Common myeloid progenitor, CD34-positive (primary cell): Measurements from ENCODE around the gene SLC6A12.

Experiments used
- CTCF ChIA-PET: fragments of 350-600 bp; sonication (Branson Sonifier 250); formaldehyde crosslinking; loops from one replicate; lab custom pipeline; 2021; ENCODE audit warnings: antibody characterized with exemption; lab: Charles Lee
- POLR2A ChIA-PET: fragments of 350-600 bp; sonication (Branson Sonifier 250); formaldehyde crosslinking; loops from one replicate; lab custom pipeline; 2021; ENCODE audit warnings: antibody characterized with exemption; lab: Charles Lee
- DNase-seq, 3 donors: peaks; one replicate each; pipeline versions ENCODE4 v3.0.0 to v3.0.0-alpha.2; 2013
- H3K27ac ChIP-seq, 2 experiments: 1 replicate in 1 of 2; 2 replicates in 1 of 2; pipeline ENCODE4 v1.7.0; 2013; ENCODE audit warnings: inconsistent platforms in 2 of 2, low read length in 2 of 2, mild to moderate bottlenecking in 2 of 2, low read depth in 1 of 2, moderate library complexity in 1 of 2; ENCODE audit not compliant: severe bottlenecking in 2 of 2, insufficient read depth in 1 of 2, poor library complexity in 1 of 2
- H3K27me3 ChIP-seq, 5 experiments: replicated peaks in 2 of 5; 1 replicate in 3 of 5; 2 replicates in 2 of 5; pipeline versions ENCODE4 v1.6.1 to v1.7.0; 2013; ENCODE audit warnings: low read length in 4 of 5, mild to moderate bottlenecking in 2 of 5, moderate library complexity in 2 of 5, inconsistent platforms in 1 of 5; ENCODE audit not compliant: insufficient read depth in 5 of 5, control insufficient read depth in 4 of 5
- H3K36me3 ChIP-seq, 4 experiments: 1 replicate in 2 of 4; 2 replicates in 2 of 4; pipeline versions ENCODE4 v1.6.1 to v1.7.0; 2013; ENCODE audit warnings: low read length in 3 of 4, control low read depth in 1 of 4, mild to moderate bottlenecking in 1 of 4; ENCODE audit not compliant: control insufficient read depth in 4 of 4, insufficient read depth in 4 of 4
- H3K4me1 ChIP-seq, 4 experiments: 1 replicate in 3 of 4; 2 replicates in 1 of 4; pipeline versions ENCODE4 v1.6.1 to v1.7.1; 2013; ENCODE audit warnings: low read length in 3 of 4, mild to moderate bottlenecking in 3 of 4, control low read depth in 1 of 4, inconsistent platforms in 1 of 4, moderate library complexity in 1 of 4; ENCODE audit not compliant: control insufficient read depth in 4 of 4, insufficient read depth in 4 of 4; ENCODE audit errors: control extremely low read depth in 1 of 4
- H3K4me3 ChIP-seq, 7 experiments: 1 replicate in 4 of 7; 2 replicates in 3 of 7; pipeline versions ENCODE4 v1.5.1 to v1.7.0; 2013; ENCODE audit warnings: mild to moderate bottlenecking in 7 of 7, low read length in 6 of 7, moderate library complexity in 6 of 7, inconsistent platforms in 2 of 7, low read depth in 2 of 7, control low read depth in 1 of 7; ENCODE audit not compliant: insufficient read depth in 4 of 7, control insufficient read depth in 1 of 7; ENCODE audit errors: extremely low read depth in 1 of 7
- H3K9me3 ChIP-seq, 5 experiments: 1 replicate in 4 of 5; 2 replicates in 1 of 5; pipeline versions ENCODE4 v1.6.1 to v1.7.1; 2013; ENCODE audit warnings: low read length in 4 of 5, mild to moderate bottlenecking in 2 of 5, inconsistent platforms in 1 of 5, low read depth in 1 of 5, moderate library complexity in 1 of 5; ENCODE audit not compliant: control insufficient read depth in 4 of 5, insufficient read depth in 2 of 5; ENCODE audit errors: control extremely low read depth in 1 of 5
- WGBS: methylation state at CpG from one replicate; pipeline ENCODE4 v1.1.5; 2013; ENCODE audit not compliant: insufficient coverage; 5-methylcytosine and 5-hydroxymethylcytosine counted together

SLC6A12 gene

GRCh38 chr12:196436-196835 lies 17.5 kb downstream of the SLC6A12 start:
- Histone ChIP-seq H3K4me1 (no peaks in the 10 kb centered on the region), H3K27ac (no peak overlapping the region), H3K27me3 (peaks cover 0 to 27% (median 16%) of the 10 kb centered on the region in 5 experiments), H3K36me3 (no peaks in the 10 kb centered on the region), H3K4me3 (no peak overlapping the region), H3K9me3 (no peaks in the 10 kb centered on the region)
- no peak for DNase-seq
- ChIA-PET CTCF (no interaction called here), POLR2A (no interaction called here)
- 86% methylated on average over 4 of the region's 4 CpGs for WGBS

GRCh38 chr12:195951-196350 lies 18.0 kb downstream of the SLC6A12 start:
- Histone ChIP-seq H3K4me1 (no peaks in the 10 kb centered on the region), H3K4me3 (no peak overlapping the region), H3K36me3 (no peaks in the 10 kb centered on the region), H3K27ac (no peak overlapping the region), H3K27me3 (peaks cover 0 to 22% (median 13%) of the 10 kb centered on the region in 5 experiments), H3K9me3 (no peaks in the 10 kb centered on the region)
- no peak for DNase-seq
- WGBS = 94% methylated on average over 6 of the region's 15 CpGs
- ChIA-PET POLR2A (no interaction called here), CTCF (interaction anchor here (1.2 kb wide), 1 partner anchor 16 kb away, joined by 3 read pairs; no protein-coding TSS in a partner anchor)

DNA sequence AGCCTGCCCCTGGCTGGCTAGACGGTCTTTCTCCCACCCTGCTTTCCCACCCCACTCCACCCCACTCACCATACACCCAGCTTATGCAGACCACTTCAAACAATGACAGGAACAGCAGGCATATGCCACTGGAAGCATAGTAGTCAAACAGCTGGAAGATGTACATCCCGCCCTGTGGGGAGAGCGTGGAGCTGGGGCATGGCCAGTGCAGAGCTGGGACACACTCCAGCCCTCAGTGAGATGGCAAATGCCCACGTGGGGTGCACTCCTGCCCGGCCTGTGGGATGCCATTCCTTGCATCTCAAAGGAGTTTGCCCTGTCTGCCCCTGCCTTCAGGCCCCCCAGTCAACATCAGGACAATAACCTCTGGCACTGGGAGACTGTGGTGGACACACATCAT lies 18.8 kb downstream of the SLC6A12 start:
- Histone ChIP-seq H3K4me1 (no peaks in the 10 kb centered on the region), H3K36me3 (no peaks in the 10 kb centered on the region), H3K9me3 (no peaks in the 10 kb centered on the region), H3K4me3 (no peak overlapping the region), H3K27ac (no peak overlapping the region), H3K27me3 (peaks cover 0 to 14% (median 12%) of the 10 kb centered on the region in 5 experiments)
- DNase-seq = no peak
- WGBS = 93% methylated on average over 4 of the region's 5 CpGs
- POLR2A ChIA-PET = no interaction called here
- CTCF ChIA-PET = interaction anchor here (1.2 kb wide), 2 partner anchors 9 to 15 kb away, joined by 3 read pairs; no protein-coding TSS in a partner anchor

GRCh38 chr12:194276-194675 lies 19.7 kb downstream of the SLC6A12 start:
- ChIA-PET POLR2A (no interaction called here), CTCF (interaction anchor here (1.2 kb wide), 1 partner anchor 8 kb away, joined by 3 read pairs; no protein-coding TSS in a partner anchor)
- Histone ChIP-seq H3K27ac (no peak overlapping the region), H3K9me3 (no peaks in the 10 kb centered on the region), H3K4me3 (no peak overlapping the region), H3K4me1 (peaks cover 0 to 4% (median 3%) of the 10 kb centered on the region in 4 experiments), H3K27me3 (peaks cover 0 to 10% (median 6%) of the 10 kb centered on the region in 5 experiments), H3K36me3 (no peaks in the 10 kb centered on the region)
- no peak for DNase-seq
- WGBS = 91% methylated on average over 7 of the region's 7 CpGs

DNA sequence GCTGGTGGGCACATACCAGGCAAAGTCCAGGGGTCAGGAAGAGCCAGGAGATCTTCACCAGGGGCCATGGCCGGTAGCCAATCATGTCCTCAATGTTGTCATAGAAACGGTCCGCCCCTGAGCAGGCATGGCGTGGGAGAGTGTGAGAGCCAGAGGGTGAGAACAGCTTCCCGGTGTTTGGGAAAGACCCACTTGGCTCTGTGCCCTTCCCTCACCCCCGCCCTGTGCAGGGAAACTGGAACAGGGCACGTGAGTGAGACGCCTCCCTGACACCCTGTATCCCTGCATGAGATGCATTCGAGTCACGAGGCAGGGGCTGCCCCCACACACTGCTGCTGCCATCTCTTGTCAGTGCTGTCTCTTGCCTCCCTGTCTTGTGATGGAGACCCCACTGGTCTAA lies 20.7 kb downstream of the SLC6A12 start:
- WGBS = 95% methylated on average over 10 of the region's 10 CpGs
- Histone ChIP-seq H3K36me3 (no peaks in the 10 kb centered on the region), H3K27ac (no peak overlapping the region), H3K4me3 (no peak overlapping the region), H3K27me3 (peaks cover 0 to 5% (median 0%) of the 10 kb centered on the region in 5 experiments), H3K9me3 (no peaks in the 10 kb centered on the region), H3K4me1 (peaks cover 0 to 10% (median 9%) of the 10 kb centered on the region in 4 experiments)
- no peak for DNase-seq
- ChIA-PET CTCF (no interaction called here), POLR2A (no interaction called here)

DNA sequence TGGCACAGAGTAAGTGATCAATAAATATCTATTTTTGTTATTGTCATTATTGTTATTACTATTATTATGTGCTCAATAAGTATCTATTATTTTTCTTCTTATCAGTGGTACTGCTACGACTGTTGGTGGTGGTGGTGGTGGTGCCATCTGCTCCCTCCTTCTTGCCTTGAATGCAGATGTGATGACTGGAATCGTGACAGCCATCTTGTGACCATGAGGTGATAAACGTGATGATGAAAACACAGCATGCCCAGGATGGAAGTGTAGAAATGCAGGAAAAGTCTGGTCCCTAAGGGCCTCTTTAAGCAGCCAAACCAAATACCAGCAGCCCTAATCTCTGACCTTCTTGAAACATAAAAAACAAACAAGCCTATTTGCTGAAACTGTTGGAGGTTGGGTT lies 22.4 kb downstream of the SLC6A12 start:
- Histone ChIP-seq H3K27ac (no peak overlapping the region), H3K36me3 (no peaks in the 10 kb centered on the region), H3K27me3 (peaks cover 0 to 5% (median 0%) of the 10 kb centered on the region in 5 experiments), H3K4me3 (no peak overlapping the region), H3K9me3 (no peaks in the 10 kb centered on the region), H3K4me1 (peaks cover 0 to 10% (median 9%) of the 10 kb centered on the region in 4 experiments)
- no CpG with 5 or more reads among the region's 3 CpGs for WGBS
- DNase-seq = no peak
- POLR2A ChIA-PET = no interaction called here
- CTCF ChIA-PET = interaction anchor here (1.5 kb wide), 1 partner anchor 23 kb away, joined by 7 read pairs; the partner anchor contains the start of gene SLC6A12

DNA sequence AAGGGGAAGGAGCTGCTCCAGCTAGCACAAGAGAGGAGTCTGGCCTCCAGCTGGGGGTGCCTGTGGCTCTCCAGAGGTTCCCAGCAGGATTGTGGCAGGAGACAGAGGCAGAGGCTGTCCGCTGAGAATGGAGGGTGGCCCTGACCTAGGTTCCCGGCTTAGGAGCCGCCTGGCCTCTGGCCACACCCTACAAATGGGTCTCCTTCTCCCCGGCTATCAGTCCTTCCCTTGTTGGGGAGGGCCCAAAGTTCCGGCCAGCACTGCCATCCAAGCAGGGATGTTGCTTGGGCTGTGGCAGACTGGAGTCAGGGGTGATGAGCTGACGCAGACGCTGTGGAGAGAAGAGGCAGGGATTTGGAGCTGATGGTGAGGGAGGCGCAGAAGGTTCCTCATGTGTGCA lies 23.1 kb downstream of the SLC6A12 start:
- no peaks in the 10 kb centered on the region for H3K9me3 ChIP-seq
- H3K27ac ChIP-seq = no peak overlapping the region
- ChIA-PET POLR2A (no interaction called here), CTCF (interaction anchor here (0.6 to 7.2 kb wide), 6 partner anchors 11 to 38 kb away, joined by 3 to 94 read pairs (median 6); partner anchors contain the start of gene SLC6A12)
- peaks cover 0 to 11% (median 9%) of the 10 kb centered on the region in 4 experiments for H3K4me1 ChIP-seq
- H3K4me3 ChIP-seq = no peak overlapping the region
- WGBS = 96% methylated on average over 4 of the region's 8 CpGs
- no peak for DNase-seq
- H3K27me3 ChIP-seq = peaks cover 0 to 5% (median 0%) of the 10 kb centered on the region in 5 experiments
- no peaks in the 10 kb centered on the region for H3K36me3 ChIP-seq
